Stimulated activated CD4-positive, alpha-beta T cell treated with anti-CD3 and anti-CD28 coated beads, Interleukin-15, amount 100 ng/mL, for 24 hours (primary cell): ENCODE data around the gene ME2.
"Not testable (repeated sequence)": the region's sequence is repeated elsewhere in the genome, so short reads cannot be mapped to it uniquely, and the experiment has no call there.

ENCODE experiments used
- DNase-seq: peaks from one replicate; pipeline ENCODE4 v3.0.0-alpha.2; 2020

Gene ME2

DNA sequence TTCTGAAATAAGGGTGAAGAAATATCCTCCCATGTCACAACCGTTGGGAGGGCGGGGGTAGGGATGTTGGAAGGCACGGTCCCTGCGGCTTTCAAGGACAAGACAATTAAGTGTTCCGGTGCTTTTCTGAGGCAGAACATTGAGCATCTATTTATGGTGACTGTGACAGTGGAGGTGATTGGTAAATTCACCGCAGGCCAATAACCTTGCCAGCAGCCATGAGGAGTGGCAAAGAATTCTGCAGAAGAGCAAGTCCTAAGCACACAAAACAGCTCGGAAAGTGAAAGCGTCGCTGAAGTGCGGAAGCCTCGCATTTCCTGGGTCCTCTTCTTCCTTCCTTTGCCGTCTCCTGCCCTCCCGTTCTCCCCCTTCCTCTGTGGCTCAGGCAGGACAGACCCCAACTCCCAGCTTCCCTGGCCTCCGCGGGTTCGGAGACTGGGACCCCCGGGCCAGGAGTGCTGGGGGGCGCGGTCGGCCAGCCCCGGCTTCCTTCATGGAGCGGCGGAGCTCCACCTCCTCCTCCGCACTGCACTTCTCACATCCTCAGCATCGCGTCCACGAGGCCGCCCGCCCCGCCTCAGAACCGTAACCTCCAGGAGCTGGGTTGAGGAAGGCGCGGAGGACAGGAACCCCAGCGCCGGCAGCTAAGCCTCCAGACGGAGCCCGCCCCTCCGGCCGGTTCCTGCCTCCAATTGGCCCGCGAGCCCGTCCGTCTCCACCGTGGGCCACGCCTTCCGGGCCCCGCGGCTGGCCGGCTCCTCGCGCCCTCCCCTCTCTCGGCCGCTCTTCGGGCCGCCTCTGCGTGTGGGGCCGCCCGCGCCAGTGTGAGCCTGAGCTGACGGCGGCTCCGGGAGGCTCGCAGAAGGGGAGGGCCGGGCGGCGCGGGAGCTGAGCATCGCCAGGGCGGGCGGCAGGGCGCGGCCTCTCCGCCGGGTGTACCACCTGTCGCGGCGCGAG lies at the start of gene ME2:
Gene ME2 (plus strand): TSS at position 774 of the 957 bp plus-strand sequence. CDS start 16,703 bp downstream, outside the sequence.
- peak; percentile 94 for DNase-seq

DNA sequence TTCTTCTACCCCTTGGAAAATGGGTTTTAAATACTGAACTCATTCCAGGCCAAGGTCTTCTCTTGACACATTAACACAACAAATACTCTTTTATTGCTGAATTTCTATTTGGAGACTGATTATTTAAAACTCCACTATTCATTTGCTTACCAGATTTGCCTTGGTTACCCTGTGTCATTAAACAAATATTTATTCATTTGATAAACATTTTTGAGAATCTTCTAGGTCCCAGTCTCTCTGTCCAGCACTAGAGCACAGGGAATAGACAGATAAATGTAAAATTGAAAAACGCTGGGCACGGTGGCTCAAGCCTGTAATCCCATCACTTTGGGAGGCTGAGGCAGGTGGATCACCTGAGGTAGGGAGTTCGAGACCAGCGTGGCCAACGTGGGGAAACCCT lies 49.3 kb upstream of the ME2 start:
- no peak for DNase-seq

DNA sequence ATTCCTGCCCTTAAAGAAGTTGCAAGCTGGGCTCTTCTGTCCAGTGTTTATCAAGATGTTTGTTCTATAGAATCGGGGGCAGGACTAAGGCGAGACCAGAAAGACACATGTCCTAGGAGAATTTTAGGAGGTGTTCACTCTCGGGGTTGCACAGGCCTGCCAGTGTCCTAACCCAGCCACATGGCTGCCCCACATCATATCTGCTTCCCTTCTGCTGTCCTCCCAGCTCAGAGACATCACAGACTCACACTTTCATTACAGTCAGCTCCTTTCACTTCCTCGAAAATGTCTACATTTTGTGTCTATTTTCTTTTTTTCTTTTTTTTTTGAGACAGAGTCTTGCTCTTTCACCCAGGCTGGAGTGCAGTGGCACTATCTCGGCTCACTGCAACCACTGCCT lies 48.4 kb upstream of the ME2 start:
- no peak for DNase-seq

DNA sequence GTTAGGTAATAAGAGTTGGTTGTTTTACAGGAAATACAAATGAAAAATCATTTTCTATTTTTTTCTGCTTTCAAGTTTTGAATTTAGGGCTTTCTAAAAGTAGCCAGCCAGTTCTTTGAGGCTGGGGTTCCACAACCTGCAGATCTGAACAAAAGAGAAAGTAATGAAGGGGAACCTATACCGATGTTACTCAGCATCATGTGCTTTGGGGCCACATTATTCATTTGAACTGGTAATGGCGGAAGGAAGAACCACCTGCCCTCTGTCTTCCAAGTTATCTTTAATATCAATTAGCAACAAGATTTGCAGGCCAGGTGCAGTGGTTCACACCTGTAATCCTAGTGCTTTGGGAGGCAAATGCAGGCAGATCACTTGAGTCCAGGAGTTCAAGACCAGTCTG lies 46.2 kb upstream of the ME2 start:
- DNase-seq: no peak

DNA sequence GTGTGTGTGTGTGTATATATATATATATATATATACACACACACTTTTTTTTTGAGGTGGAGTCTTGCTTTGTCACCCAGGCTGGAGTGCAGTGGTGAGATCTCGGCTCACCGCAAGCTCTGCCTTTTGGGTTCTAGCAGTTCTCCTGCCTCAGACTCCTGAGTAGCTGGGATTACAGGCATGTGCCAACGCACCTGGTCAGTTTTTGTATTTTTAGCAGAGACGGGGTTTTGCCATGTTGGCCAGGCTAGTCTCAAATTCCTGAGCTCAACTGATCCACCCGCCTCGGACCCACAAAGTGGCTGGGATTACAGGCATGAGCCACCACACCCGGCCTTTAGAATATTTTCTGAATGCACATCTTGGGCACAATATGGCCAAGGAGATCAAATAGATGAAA lies 45.4 kb upstream of the ME2 start:
- not testable (repeated sequence) for DNase-seq

DNA sequence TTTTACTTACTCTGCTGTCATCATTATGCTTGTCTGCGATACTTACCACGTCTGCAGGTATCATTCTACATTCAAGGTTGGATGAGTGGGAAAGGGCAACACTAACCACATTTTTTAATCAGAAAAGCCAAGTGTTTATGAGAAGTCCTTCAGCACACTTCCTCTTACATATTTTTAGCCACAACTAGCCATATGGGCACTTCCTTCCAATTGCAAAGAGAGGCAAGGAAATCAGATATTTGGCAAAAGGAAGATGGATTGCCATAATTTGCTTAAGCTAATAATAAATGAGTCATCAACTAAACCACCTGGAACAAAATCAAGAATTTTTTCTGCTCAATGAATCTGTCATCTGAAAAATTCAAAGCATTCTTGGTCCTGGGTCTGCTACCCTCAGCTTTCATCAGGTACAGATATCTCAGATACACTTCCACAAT lies 42.4 kb upstream of the ME2 start:
- DNase-seq: no peak

DNA sequence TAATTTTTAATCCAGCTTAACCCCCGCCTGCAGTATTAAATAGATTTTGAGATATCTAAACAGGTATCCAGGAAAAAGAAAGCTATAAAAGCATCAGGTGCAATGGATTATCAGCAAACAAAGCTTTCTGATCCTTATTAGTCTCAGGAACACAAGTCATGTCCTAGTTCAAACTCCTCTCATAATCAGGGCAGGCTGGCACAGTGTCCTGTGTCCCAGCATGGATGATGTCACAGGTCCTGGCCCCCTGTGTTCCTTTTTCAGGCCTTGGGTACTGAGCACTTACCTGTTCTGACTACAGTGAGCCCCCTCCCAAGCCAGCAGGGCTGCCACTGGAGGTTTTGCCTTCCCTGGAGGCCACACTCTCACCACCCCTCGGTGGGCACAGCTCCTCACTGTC lies 39.6 kb upstream of the ME2 start:
- no peak for DNase-seq

DNA sequence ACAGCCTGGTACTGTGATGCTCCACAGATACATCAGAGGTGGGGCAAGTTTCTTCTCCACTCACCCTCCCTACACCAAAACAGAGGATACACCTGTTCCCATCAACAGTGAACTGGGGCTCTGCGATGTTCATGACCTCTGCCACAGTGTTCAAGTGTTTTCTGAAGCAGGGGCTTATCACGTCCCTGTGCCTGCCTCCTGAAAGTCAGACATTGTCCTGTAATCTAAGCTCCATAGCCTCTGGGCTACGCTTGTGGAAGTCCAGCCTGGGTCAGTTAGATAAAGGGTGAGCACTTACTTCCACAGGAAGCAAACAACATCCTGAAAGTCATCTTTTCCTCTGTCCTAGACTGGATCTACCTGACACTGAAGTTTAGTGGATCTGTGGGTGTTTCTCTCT lies 38.9 kb upstream of the ME2 start:
- no peak for DNase-seq

DNA sequence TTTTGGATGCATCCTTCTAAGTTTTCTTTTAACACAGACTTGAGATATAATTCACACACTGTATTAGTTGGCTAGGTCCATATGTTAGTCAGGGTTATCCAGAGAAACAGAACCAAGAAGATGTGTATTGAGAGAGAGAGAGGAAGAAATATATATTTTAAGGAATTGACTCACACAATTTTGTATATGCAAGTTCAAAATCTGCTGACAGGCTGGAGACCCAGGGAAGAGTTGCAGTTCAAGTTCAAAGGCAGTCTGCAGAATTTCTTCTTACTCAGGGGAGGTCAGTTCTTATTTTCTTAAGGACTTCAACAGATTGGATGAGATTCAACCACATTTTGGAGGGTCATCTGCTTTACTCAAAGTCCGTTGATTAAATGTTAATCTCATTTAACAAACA lies 36.1 kb upstream of the ME2 start:
- DNase-seq: no peak

DNA sequence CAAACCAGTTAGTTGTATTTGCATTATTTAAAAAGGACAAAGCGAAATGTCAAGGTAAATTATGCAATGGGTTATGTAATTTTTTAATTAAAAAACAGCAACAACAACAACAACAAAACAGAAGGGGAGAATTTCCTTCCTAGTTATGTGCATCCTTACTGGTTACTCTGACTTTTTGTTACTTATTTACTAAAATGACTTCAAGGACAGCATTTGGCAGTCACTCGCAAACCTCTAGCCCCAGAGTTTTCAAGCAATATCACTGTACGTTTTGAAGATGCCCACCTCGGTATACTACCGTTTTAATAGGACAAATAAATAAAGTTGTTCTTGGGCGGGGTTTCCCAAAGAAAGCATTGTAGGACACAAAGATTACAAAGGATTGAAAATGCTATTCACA lies 34.4 kb upstream of the ME2 start:
- DNase-seq: no peak

DNA sequence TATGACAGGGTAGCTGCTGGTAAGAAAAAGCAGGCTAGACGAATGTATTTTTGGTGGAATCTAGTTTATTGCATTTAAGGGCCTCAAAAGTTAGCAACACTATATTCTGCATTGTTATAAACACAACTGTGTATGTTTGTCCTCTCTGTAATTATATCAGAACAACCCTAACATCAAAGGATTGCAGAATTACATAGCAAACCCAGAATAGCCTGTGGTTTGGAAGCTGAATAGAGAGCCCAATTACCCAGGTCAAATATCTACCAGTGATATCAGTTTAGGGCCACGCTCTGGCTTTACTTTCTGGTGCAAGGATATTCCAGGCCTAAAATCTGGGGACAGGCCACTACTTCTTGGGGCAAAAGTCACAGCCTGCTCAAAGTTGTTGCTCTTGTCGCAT lies 34.0 kb upstream of the ME2 start:
- no peak for DNase-seq

DNA sequence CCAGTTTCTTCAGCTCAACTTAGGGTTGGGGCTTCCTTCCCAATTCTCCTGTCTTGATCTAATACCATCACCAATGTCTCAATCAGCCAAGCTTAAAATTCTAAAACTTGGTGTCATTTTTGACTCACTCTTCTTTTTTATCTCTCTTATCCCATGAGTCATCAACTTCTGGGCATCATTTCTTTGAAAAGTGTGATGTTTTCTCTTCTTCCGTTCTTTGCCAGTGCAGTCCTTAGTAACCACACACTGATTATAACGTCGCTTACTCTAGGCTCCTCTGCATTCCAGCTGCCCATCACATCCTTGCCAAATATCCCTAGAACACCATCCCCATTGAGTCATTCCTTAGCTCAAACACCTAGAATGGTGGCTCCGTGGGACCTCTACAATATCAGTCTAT lies 31.7 kb upstream of the ME2 start:
- no peak for DNase-seq

DNA sequence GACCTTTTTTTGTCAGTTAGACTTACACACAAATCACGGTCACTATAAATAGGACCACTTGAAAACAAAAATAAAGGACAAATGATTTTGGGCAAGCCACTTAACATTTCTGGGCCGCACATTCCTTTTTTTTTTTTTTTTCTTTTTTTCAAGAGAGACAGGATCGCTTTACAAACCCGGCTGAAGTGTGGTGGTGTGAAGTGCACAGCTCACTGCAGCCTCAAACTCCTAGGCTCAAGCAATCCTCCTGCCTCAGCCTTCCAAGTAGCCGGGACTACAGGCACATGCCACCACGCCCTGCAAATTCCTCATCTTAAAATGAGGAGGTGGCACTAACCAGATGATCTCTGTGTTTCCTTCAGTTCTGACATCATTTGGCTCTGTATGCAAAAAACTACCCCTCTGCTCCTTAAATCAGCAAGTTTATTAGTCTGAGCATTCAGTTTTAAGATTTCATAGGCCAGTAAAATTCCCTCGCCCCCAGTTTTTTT lies 30.8 kb upstream of the ME2 start:
- DNase-seq: no peak

DNA sequence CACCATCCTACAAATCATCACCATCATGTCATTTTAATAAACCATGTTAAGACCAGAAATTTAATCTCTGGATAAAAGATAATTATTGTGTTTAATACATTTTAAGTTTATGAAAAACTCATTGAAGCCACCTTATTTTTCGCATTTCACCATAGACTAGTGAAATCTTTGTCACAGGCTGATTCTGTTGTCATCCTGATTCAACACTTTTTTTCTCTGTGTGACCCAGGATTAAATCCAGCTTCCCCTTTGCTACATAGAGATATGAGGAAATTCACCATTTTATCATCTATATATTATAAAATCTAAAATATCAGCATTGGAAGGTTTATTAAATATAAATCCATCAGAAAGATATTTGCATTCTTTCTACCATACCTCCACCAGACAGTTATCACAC lies 29.9 kb upstream of the ME2 start:
- DNase-seq: no peak

DNA sequence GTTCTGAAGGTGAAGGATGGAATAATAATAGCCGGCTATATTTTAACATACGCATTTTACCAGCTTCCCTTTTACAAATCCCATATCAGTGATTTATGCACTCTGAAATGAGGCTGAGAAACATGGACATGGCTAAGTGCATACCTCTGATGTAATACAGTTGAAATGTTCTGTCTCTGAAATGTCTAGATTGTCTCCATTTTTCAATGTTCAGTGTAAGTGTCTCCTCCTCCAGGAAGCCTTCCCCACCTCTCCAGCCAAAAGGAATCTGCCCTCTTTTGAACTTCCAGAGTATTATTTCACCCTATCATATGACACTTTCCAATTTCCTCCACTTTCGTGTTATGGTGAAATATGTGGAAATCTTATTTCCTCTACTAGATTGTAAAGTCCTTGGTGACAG lies 29.5 kb upstream of the ME2 start:
- DNase-seq: no peak

DNA sequence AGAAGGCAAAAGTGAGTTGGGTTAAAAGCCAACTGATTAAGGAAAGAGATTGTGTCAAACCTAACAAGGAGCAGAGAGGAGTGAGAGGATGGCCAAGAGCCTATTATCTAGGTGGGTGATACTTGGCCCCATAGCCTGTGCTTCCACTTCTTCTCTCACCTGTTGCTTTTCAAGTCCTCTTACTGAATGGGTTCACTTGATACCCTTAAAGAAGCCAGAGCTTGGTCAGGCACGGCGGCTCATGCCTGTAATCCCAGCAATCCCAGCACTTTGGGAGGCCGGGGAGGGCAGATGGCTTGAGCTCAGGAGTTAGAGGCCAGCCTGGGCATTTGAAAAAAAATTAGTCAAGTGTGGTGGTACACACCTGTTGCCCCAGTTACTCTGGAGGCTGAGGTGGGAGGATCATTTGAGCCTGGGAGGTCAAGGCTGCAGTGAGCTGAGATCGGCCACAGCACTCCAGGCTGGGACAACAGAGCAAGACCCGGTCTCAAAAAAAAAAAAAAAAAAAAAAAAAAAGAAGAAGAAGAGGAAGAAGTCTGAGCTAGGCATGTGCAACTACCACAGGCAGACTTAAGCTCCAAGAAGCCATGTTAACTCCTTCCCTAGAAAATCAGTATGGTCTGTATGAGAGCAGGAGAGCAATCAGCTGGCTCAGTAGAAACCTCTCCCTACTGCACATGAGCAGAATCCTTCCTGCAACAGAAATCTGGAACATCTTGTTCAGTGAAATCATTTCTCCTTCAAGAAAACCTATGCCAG lies 28.4 kb upstream of the ME2 start:
- no peak for DNase-seq

DNA sequence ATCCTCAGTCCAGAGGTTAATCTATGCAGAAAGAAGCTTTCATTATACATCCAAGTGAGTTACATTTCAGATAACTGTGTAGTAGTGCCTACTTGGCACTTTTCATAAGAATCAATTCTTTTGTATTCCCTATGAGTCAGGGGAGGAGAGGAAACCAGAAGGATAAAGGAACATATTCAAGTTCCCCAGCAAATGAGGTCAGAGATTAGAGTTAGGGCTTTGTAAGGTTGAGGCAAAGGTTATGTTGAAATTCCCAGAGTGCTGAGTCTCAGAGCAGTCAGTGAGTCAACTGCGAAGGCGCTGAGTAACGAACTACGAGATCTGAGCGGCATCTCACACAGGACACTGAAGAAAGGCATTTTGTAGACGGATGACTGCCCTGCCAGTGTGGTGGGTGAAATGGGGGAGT lies 25.1 kb upstream of the ME2 start:
- DNase-seq: no peak

DNA sequence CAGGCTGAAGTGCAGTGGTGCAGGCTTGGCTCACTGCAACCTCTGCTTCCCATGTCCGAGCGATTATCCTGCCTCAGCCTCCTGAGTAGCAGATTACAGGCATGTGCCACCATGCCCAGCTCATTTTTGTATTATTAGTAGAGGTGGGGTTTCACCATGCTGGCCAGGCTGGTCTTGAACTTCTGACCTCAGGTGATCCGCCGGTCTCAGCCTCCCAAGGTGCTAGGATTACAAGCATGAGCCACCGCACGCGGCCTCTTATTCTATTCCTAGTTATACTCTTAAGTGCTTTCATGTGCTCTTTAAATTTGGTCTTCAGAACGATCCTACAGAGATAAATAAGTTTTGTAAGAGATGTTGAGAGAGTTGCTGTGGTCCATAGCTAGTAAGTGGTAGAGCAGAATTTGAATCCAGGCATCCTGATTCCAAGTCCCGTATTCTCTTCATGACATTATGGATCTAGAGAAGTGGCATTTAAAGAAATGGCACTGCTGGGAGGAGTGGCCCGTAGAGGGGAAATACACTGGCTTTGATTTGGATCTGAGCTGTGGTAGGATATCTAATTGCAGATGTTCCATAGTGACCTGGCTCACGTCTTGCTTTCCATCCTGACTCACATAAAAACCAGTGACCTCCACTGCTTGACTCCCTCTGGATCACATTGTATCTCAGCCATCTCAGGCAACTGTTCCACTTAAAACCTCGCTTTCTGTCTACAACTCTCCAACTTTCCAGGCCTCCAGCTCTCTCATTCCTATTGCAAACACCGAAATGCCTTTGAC lies 22.8 kb upstream of the ME2 start:
- no peak for DNase-seq

DNA sequence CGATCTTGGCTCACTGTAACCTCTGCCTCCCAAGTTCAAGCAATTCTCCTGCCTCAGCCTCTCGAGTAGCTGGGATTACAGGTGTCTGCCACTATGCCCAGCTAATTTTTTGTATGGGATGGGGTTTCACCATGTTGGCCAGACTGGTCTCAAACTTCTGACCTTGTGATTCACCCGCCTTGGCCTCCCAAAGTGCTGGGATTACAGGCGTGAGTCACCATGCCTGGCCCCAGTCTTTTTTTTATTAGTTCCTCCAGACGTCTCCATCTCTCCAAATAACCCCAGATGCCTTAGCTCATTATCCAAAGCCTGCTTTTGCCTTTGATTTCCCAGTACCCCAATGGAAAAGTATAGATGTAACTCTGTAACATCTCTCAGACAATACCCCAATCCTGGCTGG lies 21.8 kb upstream of the ME2 start:
- DNase-seq: not testable (repeated sequence)

DNA sequence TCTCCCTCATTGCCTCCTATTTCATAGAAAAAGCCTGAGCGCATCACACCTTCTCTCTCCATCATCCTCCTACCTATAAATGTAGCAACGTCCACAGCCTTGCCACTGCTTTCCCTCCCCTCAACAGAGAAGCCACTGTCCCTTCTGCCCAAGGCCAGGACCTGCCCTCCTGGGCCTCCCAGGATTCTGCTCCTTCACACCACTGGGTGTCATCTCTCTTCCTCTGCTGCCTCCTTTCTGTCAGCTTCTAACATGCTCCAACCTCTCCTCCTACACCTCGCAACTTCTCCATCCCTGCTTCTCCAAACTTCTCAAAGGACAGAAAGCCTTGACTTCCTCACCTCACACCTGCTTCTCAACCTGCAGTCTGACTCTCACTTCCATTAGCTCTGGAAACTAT lies 21.2 kb upstream of the ME2 start:
- DNase-seq: no peak

DNA sequence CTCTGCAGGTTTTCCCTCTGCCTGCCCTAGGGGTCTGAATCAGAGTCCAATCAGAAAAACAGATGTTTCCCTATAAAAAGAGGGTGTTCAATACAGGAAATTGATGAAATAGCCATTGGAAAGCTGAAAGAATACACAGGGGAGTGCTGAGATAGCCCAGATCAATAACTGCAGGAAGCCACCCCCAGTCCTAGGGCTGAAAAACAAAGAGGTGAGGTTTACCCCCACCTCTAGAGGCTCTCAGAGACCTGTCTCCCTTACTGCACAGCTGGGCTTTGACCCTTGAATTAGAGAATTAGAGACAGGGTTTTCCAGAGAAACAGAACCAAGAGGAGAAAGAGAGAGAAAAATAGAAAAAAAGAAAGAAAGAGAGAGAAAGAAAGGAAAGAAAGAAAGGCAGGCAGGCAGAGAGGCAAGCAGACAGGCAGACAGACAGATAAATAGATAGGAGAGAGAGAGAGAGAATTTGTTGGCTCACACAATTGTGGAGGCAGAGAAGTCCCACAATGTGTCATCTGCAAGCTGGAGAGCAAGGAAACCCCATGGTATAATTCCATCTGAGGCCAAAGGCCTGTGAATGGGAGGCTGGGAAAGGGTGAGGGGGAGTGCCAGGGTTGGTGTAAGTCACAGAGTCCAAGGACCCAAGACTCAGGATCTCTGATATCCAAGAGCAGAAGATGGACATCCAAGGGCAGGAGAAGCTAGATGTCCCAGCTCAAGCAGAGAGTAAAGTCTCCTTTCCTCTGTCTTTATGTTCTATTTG lies 18.9 kb upstream of the ME2 start:
- DNase-seq: no peak

DNA sequence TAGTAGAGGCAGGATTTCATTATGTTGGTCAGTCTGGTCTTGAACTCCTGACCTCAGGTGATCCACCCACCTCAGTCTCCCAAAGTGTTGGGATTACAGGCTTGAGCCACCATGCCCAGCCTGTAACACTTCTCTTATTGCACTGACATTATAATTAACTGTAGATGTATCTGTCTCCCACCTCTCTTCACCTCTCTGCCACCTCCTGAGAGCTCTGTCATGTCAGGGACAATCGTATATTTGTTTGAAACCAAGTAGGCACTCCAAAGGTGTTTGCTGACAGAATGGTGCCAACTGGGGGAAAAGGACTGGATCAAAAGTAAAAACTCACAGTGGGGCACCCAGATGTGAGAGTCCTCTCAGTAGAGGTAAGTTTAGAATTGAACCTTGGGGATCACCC lies 17.3 kb upstream of the ME2 start:
- no peak for DNase-seq
